Right ventricle myocardium superior (tissue), 1 donor: ENCODE data around the gene DNAI4. TPM values are rescaled to one million over a fixed set of nuclear protein-coding genes. Genes with fewer than 3 reads are reported as not detected.

Experiments used
- ATAC-seq: fragments of 200-7000 bp; cut with Tn5 transposase; one replicate; pipeline ENCODE4 v1.9.1; 2020; ENCODE audit warnings: mild to moderate bottlenecking; ENCODE audit not compliant: poor library complexity
- DNase-seq: peaks from one replicate; pipeline ENCODE4 v3.0.0-alpha.2; 2020
- intact Hi-C: fragments of 100-400 bp; cut with DNase I; formaldehyde crosslinking; loops from one replicate; pipeline ENCODE4 v1.11.2; 2022
- total RNA-seq: library from RNA; stranded (reverse); fragmentation: NEBNext Ultra II Directional; extraction: Animal tissue kit (Norgen Biotek cat#: 25700); gene quantifications from one replicate; pipeline ENCODE4 v1.2.1, GENCODE V29; 2021
- donor health status: DM: no; HTN: yes; CAD: no; lungs with severe emphysema.

DNAI4 gene
- total RNA-seq, 1 donor from 2014 or later = 13.5 TPM

DNA sequence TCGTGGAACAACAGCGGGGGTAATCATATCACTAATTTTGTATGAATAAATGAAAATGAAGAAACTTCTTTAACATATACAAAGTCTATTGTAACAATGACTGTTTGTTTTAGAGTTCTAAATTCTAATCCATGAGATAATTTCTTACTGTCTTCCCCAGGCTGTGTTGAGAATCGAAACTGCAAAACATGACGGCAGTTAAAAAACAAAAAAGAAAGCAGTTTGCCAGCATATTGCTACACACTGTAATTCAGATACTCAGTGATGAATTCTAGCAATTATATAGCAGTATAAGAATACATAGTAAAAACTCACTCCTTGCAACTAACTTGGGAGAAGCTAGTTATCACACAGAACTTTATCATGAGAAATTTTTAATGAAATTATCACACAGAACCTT, 145.7 kb downstream of the DNAI4 start:
- DNase-seq (no peak), ATAC-seq (no peak)
- intact Hi-C loops = no loop called here

DNA sequence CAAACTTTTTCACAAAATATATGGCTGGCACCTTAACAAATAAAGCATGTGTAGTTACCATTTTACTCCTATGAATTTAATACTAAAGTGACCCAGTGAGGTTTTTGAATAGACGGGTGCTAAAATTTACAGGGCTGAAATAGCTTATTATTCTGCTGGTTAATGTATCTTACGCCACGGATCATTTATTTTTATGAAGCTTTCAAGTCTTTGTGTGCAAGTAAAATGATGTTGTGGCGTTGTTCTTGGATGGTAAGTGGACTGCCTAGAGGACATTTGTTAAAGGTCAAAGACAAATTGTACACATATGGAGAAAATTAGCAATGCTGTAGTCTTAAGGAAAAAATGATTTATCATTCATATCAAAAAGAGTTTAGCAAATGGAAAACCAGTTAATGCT, 146.4 kb downstream of the DNAI4 start:
- no peak for ATAC-seq
- intact Hi-C loops = no loop called here
- no peak for DNase-seq

DNA sequence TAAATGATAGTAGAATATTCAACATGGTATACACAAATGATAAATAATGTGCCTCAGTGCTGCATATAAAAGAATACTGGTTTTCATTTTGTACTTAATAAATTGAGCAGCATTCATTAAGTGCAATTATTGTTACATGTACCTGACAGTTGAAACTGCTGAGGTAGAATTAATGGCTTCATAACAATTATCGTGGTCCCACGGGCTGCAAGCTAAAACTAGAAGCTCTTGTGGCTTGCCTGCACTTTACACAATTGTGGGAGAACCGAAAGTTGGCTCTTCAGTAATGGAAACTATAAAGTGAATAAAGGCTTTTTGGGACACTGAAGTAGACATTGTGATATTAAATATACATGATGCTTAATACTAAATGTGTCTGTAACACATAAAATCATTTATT, 146.8 kb downstream of the DNAI4 start:
- ATAC-seq (no peak), DNase-seq (no peak)
- intact Hi-C loops = no loop called here

DNA sequence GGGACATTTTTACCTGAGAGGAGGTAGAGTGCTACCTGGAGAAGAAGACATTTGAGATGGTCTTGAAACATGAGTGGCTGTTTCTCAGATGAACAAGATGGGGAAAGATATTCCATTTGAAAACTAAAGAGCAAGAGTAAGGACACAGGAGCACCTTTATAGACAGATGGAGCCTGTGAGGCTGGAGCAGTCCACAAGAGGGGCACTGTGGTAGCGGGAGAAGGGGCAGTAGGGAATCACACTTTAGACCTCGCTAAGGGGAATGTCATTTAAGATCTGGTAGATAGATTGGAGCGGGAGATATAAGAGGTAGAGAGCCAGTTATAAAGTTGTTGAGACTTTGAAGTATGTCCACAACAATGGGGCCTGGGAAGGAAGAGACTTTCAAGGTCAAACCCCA, 149.0 kb downstream of the DNAI4 start:
- ATAC-seq = no peak
- intact Hi-C loops = no loop called here
- DNase-seq = no peak

DNA sequence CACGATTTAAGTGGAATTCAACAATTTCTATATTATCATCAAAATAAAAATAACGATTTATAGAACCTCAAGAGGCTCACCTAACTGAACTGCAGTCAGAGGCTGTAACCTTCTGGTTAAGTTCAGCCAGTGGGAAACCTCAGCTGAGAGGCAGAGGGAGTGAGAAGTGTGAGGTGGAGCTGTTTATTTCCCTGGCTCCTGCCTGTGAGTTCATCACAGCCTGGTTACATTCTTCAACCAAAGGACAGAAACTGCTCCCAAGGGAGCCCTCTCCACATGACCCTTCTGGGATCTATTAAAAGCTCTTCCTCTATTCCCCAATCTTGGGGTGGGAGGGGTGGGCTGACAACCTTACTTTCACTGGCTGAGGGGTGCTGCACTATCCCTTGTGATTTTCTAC, 150.2 kb downstream of the DNAI4 start:
- ATAC-seq (no peak), DNase-seq (no peak)
- intact Hi-C loops = loop anchor here (5.0 kb wide), 1 partner anchor 368 kb away; no protein-coding TSS in a partner anchor

DNA sequence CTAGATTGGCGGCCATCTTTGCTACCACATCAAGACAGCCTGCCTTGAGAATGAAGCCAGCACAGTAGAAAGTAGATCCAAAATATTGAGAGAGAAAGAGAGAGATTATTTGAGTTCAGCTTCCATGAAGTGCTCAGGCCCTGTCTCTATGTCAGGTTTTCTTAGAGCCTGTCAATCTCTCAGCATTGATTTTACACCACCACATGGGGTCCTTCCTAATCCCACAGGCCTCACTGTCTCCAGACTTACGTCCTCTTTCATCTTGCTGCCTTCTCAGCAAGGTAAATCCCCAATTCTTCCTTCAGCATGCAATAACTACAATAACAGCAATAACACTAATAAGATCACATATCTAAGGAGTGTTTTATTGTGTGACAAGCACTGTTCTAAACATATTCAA, 151.4 kb downstream of the DNAI4 start:
- ATAC-seq (no peak), DNase-seq (no peak)
- intact Hi-C loops = loop anchor here (5.0 kb wide), 1 partner anchor 369 kb away; no protein-coding TSS in a partner anchor

DNA sequence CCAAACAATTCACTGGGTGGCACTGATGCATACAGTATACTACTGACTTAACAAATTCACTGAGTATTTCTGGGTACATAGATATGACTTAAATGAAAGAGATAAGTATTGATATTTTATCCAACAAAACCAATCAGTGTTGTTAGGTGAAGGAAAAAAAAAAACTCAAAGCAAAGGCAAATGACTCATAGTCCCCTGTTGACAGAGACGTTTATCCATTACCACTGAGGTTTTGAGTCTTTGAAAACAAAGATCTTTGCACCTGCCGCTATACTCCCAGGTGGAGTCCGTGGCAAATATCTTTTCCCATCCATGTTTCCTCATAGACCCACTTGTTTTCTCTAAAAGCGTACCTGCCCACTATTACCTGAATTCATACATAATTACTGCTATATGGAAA, 154.0 kb downstream of the DNAI4 start:
- DNase-seq = no peak
- intact Hi-C loops = loop anchor here (5.0 kb wide), 1 partner anchor 372 kb away; no protein-coding TSS in a partner anchor
- no peak for ATAC-seq

DNA sequence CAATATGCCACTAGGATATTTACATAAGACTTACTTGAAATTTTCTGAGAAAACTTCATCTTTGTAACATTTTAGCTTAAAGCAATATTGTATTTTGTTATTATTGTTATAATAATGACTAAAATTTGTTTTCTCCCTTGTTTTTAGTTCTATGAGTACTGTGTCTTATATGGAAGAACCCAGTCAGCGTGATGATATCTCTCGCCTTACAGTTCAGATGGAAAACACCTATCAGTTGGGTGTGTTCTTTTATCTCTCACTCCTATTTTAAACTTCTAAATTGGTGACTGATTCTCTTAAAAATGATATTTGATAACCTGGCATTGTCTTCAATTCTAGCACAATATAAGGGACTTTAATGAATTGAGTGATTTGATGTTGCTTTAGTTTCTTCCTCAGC, 154.4 kb downstream of the DNAI4 start:
- DNase-seq = no peak
- ATAC-seq = no peak
- intact Hi-C loops = loop anchor here (5.0 kb wide), 1 partner anchor 372 kb away; no protein-coding TSS in a partner anchor

DNA sequence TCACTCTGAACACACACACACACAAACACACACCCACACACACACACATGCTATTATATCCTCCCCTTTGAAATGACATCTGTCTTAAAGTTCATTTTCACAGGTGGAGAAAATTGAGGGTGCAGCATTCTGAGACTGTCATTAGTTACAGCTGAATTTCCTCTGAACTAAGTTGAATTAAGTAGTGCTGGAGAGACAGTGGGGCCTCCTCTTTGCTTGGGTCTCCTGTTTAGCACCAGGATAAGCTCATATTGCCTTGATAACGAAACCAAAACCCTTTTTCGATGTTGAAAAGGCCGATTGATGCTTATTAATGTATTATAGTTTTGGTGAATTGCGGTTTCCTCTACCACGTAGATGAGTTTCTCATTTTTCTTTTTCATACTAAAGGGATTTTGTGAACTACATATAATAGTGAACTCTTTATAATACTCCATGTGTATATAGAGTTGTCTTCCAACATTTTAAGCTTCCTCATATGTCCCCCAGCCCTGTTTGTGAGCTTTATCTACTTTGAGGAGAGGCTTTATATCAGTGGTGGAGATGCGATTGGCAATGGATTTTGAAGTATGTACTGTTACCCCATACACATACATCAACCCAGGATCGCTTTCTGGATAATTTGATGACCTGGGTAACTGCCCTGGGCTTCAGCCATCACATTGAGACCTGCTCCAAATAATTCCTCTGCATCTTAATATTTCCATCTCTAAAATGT, 155.0 kb downstream of the DNAI4 start:
- intact Hi-C loops = loop anchor here (5.0 kb wide), 2 partner anchors 373 to 443 kb away; no protein-coding TSS in a partner anchor
- no peak for DNase-seq
- no peak for ATAC-seq

DNA sequence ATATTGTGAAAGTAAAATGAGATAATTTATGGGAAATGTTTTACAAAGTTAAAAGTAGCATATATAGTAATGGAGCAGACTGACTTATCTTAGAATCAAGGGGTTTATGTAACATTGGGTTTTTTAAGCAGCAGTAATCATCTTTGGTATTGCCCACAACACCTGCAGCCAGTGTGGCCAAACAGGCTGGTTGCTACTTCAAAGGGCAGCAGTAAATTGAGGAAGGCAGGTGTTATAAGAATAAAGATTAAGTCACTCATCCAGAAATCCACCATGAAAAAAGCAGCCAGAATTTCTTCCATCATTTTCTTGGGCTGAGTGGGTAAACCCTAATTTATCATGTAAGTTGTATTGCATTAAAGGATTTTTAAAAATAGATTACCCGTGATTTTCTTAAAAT, 155.7 kb downstream of the DNAI4 start:
- ATAC-seq (no peak), DNase-seq (no peak)
- intact Hi-C loops = loop anchor here (5.0 kb wide), 1 partner anchor 443 kb away; no protein-coding TSS in a partner anchor

DNA sequence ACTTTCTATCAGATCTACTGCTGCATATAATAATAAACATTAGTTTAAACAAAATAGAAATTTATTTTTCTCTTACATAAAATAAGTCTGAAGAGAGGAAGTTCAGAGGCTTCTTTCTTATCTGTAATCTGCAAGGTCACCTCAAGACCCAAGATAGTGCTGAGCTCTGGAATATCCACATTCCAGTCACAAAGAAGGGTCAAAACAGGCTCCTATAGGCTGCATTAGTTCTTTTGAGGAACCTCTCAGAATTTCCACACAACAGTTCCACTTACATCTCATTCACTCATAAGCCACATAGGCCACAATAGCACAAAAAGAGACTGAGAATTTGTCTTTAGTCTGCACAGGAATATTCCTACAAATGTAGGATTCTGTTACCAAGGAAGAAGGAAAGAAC, 157.0 kb downstream of the DNAI4 start:
- DNase-seq = no peak
- intact Hi-C loops = loop anchor here (5.0 kb wide), 1 partner anchor 445 kb away; no protein-coding TSS in a partner anchor
- ATAC-seq = no peak

DNA sequence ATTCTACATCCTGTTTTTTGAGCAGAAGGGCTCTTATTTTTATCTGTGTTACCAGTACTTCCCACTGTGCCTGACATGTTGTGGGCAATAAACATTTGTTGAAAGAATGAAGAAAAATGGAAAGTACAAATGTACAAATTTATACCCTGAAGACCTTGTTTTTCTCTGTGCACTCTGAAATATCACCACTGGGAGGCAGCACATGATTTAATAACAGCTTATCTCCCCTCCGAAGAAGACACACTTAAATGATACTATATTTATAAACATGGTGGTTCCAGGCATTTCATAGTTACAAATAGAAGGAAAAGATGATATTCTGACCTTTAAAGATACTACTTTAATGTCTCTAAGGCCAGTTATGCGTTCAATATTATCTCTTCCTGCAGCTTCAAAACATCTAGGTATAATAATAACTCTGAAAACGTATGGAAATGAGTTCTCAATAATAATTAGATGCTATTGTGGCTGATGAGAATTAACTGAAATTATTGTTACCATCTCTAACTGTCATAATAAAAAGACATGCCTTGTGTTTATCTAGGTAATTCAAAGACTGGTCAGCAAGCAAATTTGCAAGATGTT, 159.6 kb downstream of the DNAI4 start:
- intact Hi-C loops = loop anchor here (5.0 kb wide), 1 partner anchor 447 kb away; no protein-coding TSS in a partner anchor
- ATAC-seq (peak; percentile 68), DNase-seq (no peak)

Other genes with a start within 250 kb of the DNAI4 start
- gene DYNLT5, start 172.4 kb downstream of the DNAI4 start, total RNA-seq = 4.6 TPM
- not detected for gene INSL5, start 123.6 kb downstream of the DNAI4 start, total RNA-seq
- 15.2 TPM for gene MIER1, start 134 bp upstream of the DNAI4 start, total RNA-seq
- 3.1 TPM for gene SLC35D1, start 129.3 kb upstream of the DNAI4 start, total RNA-seq
- gene C1orf141, start 210.1 kb upstream of the DNAI4 start, total RNA-seq = not detected
- gene IL23R, start 241.6 kb upstream of the DNAI4 start, total RNA-seq = not detected